Subcutaneous abdominal adipose tissue (tissue), 5 donors: ENCODE measurements around the gene PLS3.
"Not testable (repeated sequence)": the region's sequence is repeated elsewhere in the genome, so short reads cannot be mapped to it uniquely, and the experiment has no call there.

Experiments
- H3K27ac ChIP-seq: one replicate; pipeline ENCODE4 v1.7.0; 2013; ENCODE audit warnings: low read depth, mild to moderate bottlenecking, inconsistent platforms, low read length, moderate library complexity
- H3K27me3 ChIP-seq, 5 donors: one replicate each; pipeline ENCODE4 v1.7.0; 2013; ENCODE audit warnings: low read length in 5 of 5, inconsistent platforms in 1 of 5; ENCODE audit not compliant: control insufficient read depth in 5 of 5, insufficient read depth in 4 of 5
- H3K36me3 ChIP-seq, 5 donors: one replicate each; pipeline ENCODE4 v1.7.0; 2013; ENCODE audit warnings: low read length in 5 of 5; ENCODE audit not compliant: control insufficient read depth in 5 of 5, insufficient read depth in 5 of 5
- H3K4me1 ChIP-seq, 5 donors: one replicate each; pipeline ENCODE4 v1.7.0; 2013; ENCODE audit warnings: low read length in 5 of 5, mild to moderate bottlenecking in 3 of 5, moderate library complexity in 1 of 5; ENCODE audit not compliant: control insufficient read depth in 5 of 5, insufficient read depth in 5 of 5
- H3K4me3 ChIP-seq, 5 donors: one replicate each; pipeline ENCODE4 v1.7.0; 2013; ENCODE audit warnings: low read length in 5 of 5, low read depth in 1 of 5
- H3K9ac ChIP-seq, 5 donors: one replicate each; pipeline ENCODE4 v1.7.0; 2013; ENCODE audit warnings: low read length in 5 of 5, mild to moderate bottlenecking in 4 of 5, moderate library complexity in 3 of 5
- H3K9me3 ChIP-seq, 5 donors: one replicate each; pipeline ENCODE4 v1.7.0; 2013; ENCODE audit warnings: low read length in 5 of 5; ENCODE audit not compliant: control insufficient read depth in 5 of 5
- donor health status: healthy.
- donor health status: healthy.
- donor health status: healthy.
- donor health status: healthy.
- donor health status: healthy.

Gene PLS3

DNA sequence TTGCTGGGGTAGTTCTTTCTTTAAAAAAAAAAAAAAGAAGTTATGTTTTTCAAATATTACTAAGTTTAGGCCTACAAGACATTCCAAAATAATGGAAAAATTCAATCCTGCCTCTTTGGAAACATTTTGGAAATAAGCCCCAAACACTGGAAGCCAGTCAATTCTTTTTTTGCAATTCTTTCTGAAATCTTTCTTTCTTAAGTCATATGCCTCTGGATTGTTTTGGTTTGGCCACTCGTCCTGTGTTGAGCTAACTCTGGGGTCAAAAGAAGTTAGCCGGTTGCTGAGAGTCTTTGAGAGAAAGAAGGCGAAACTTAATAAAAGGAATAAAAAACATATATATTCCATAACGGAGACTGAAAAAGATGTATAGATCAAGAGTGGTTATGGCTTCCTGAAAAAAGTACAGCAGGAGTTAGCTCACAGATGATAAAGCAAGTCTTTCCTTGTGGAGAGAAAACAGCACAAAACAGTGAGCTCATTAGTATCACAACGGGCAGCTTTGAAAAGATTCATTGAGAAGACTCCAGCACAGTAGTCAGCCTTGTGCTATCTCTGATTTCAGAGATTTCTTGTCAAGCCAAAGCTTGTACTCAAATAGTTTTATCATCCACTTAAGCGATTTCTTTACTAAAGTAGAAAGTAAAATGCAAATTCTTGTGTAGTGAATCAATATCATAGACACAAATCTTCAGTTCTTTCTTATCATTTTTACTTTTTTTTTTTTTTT is 64.8 kb downstream of the PLS3 start:
- Histone ChIP-seq H3K27me3 (peaks cover 0 to 3% (median 0%) of the 10 kb centered on the region in 5 donors), H3K4me1 (peaks cover 0 to 10% (median 4%) of the 10 kb centered on the region in 5 donors), H3K36me3 (no peaks in the 10 kb centered on the region), H3K9me3 (no peaks in the 10 kb centered on the region), H3K27ac (peak overlapping the region; percentile 81), H3K4me3 (no peak overlapping the region), H3K9ac (peak overlapping the region in 1 of 5 donors; percentile 19)

- peak overlapping the region; percentile 9 for H3K27ac ChIP-seq
- H3K9me3 ChIP-seq, result no peaks in the 10 kb centered on the region
- H3K36me3 ChIP-seq, result no peaks in the 10 kb centered on the region
- no peak overlapping the region for H3K4me3 ChIP-seq
- peaks cover 0 to 3% (median 0%) of the 10 kb centered on the region in 5 donors for H3K27me3 ChIP-seq
- H3K4me1 ChIP-seq, result peaks cover 0 to 7% (median under 1%) of the 10 kb centered on the region in 5 donors
- H3K9ac ChIP-seq, result no peak overlapping the region
Measured at GRCh38 chrX:115630204-115630603, 69.2 kb downstream of the PLS3 start.

DNA sequence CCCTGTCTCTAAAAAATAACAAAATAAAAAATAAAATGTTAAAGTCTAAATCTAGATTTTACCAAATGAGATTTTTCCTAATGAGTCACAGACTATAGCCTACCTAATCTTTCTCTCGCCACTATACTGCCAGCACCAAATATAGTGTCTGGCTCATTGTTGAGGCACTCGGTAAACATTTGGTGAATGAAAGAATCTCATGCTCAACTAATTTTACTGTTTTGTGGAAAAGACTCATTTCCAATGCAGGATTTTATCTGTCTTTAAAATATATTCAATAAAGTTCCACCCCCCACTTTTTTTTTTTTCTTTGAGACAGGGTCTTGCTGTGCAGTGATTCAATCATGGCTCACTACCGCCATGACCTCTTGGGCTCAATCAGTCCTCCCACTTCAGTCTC is 71.5 kb downstream of the PLS3 start:
- Histone ChIP-seq H3K27ac (no peak overlapping the region), H3K9me3 (no peaks in the 10 kb centered on the region), H3K36me3 (peaks cover 0 to 10% (median 4%) of the 10 kb centered on the region in 5 donors), H3K4me3 (no peak overlapping the region), H3K4me1 (peaks cover 0 to 7% (median 0%) of the 10 kb centered on the region in 5 donors), H3K27me3 (peaks cover 0 to 3% (median 0%) of the 10 kb centered on the region in 5 donors), H3K9ac (no peak overlapping the region)

GRCh38 chrX:115633397-115633796 is 72.4 kb downstream of the PLS3 start:
- not testable (repeated sequence) for H3K4me3 ChIP-seq, H3K9ac ChIP-seq, H3K4me1 ChIP-seq

DNA sequence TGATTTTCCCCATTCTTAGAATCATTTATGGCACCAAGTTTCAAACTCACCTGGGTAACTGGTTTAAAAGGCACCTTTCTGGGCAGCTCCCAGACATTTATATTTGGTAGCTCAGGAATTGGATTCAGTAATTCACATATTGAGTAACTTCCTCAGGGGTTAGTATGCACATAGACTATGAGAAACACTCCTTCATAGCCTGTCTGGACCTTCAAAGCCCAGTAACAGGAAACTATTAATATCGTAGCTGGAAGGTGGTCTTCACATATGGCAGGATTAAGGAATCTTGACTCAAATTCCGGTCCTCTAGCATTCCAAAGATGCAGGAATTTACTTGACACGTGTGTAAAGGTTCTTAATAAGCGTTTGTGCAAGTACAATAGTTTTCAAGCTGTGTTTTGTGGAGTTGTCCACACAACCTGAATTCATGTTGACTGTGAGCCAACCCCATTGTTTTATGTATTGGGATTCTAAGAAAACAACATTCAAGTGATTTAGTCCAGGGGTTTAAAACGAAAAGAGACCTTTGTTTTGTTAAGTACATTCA is 78.4 kb downstream of the PLS3 start:
- H3K4me3 ChIP-seq, result no peak overlapping the region
- peaks cover 0 to 6% (median 4%) of the 10 kb centered on the region in 5 donors for H3K4me1 ChIP-seq
- H3K9ac ChIP-seq, result no peak overlapping the region
- H3K36me3 ChIP-seq, result peaks cover 0 to 14% (median 11%) of the 10 kb centered on the region in 5 donors
- peaks cover 0 to 10% (median 3%) of the 10 kb centered on the region in 5 donors for H3K27me3 ChIP-seq
- H3K9me3 ChIP-seq, result no peaks in the 10 kb centered on the region
- no peak overlapping the region for H3K27ac ChIP-seq

More at GRCh38 chrX:115633397-115633796, 72.4 kb downstream of the PLS3 start:
- peaks cover 0 to 14% (median 8%) of the 10 kb centered on the region in 5 donors for H3K36me3 ChIP-seq
- H3K9me3 ChIP-seq, H3K27me3 ChIP-seq, H3K27ac ChIP-seq: not testable (repeated sequence)

GRCh38 chrX:115642311-115642710 is 81.3 kb downstream of the PLS3 start:
- H3K27me3 ChIP-seq, result peaks cover 0 to 8% (median 3%) of the 10 kb centered on the region in 5 donors
- no peaks in the 10 kb centered on the region for H3K9me3 ChIP-seq
- no peak overlapping the region for H3K4me3 ChIP-seq
- no peak overlapping the region for H3K9ac ChIP-seq
- peaks cover 9 to 27% (median 22%) of the 10 kb centered on the region in 5 donors for H3K36me3 ChIP-seq
- peaks cover 0 to 6% (median 4%) of the 10 kb centered on the region in 5 donors for H3K4me1 ChIP-seq
- peak overlapping the region; percentile 63 for H3K27ac ChIP-seq

DNA sequence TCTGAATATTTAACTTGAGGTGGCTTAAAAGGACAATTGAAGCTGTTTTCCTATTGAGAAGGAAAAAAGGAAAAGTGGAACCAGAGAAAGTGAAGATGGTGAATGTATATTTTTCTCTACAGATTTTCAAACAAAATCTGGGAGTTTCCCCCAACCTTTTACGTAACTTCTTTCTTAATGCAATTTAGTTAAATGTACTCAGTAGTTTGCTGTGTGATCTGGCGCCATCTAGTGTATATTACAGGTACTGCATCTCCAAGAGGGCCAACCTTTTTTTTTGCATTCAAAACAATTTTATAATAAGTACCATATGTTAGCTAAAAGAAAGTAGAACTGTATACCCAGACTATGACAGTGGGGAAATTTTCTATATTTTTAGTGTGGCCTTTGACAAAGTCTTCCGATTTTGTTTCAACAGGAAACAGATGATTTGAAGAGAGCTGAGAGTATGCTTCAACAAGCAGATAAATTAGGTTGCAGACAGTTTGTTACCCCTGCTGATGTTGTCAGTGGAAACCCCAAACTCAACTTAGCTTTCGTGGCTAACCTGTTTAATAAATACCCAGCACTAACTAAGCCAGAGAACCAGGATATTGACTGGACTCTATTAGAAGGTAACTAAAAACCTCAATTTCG is 82.0 kb downstream of the PLS3 start:
- H3K27ac ChIP-seq, result peak overlapping the region; percentile 63
- peaks cover 13 to 26% (median 20%) of the 10 kb centered on the region in 5 donors for H3K36me3 ChIP-seq
- H3K27me3 ChIP-seq, result peaks cover 0 to 4% (median 2%) of the 10 kb centered on the region in 5 donors
- no peak overlapping the region for H3K9ac ChIP-seq
- no peak overlapping the region for H3K4me3 ChIP-seq
- peaks cover 0 to 6% (median 4%) of the 10 kb centered on the region in 5 donors for H3K4me1 ChIP-seq
- H3K9me3 ChIP-seq, result no peaks in the 10 kb centered on the region

DNA sequence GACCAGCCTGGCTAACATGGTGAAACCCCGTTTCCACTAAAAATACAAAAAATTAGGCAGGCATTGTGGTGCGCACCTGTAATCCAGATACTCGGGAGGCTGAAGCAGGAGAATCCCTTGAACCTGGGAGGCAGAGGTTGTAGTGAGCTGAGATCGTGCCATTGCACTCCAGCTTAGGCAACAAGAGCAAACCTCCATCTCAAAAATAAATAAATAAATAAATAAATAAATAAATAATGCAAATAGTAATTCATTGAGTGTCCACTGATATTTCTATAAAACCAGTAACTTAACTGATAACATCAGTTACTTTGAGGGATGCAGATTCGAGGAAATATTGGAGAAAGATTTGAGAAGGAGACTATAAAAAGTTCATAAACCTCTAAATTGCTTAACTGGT is 83.4 kb downstream of the PLS3 start:
- H3K9ac ChIP-seq, H3K4me3 ChIP-seq, H3K9me3 ChIP-seq, H3K27ac ChIP-seq, H3K27me3 ChIP-seq, H3K4me1 ChIP-seq: not testable (repeated sequence)
- peaks cover 18 to 38% (median 25%) of the 10 kb centered on the region in 5 donors for H3K36me3 ChIP-seq

GRCh38 chrX:115649461-115650063 is 88.6 kb downstream of the PLS3 start:
- Histone ChIP-seq H3K4me1 (no peaks in the 10 kb centered on the region), H3K27me3 (peaks cover 0 to 3% (median 0%) of the 10 kb centered on the region in 5 donors), H3K9me3 (no peaks in the 10 kb centered on the region), H3K9ac (no peak overlapping the region), H3K36me3 (peaks cover 18 to 37% (median 26%) of the 10 kb centered on the region in 5 donors), H3K27ac (no peak overlapping the region), H3K4me3 (no peak overlapping the region)
